Gastrocnemius medialis (tissue), 4 donors: ENCODE measurements around the gene MPV17.

Experiments
- CTCF ChIP-seq, 5 experiments: fragments of 450-650 bp in 3 of 5; fragments of 200-600 bp in 2 of 5; sonication (generic) in 2 of 5; IDR thresholded peaks in 4 of 5; conservative IDR thresholded peaks in 1 of 5; 1 replicate in 4 of 5; 2 replicates in 1 of 5; pipeline ENCODE4 v1.5.1; 2016 to 2019; ENCODE audit warnings: antibody characterized with exemption in 5 of 5, mild to moderate bottlenecking in 3 of 5, moderate library complexity in 3 of 5
- POLR2A ChIP-seq, 2 donors: fragments of 450-650 bp; IDR thresholded peaks; one replicate each; pipeline ENCODE4 v1.6.1; 2017; ENCODE audit warnings: antibody characterized with exemption in 2 of 2, mild to moderate bottlenecking in 2 of 2, moderate library complexity in 2 of 2

- TF ChIP-seq CTCF (IDR thresholded peaks at IDR 0.05 in 4 of 5, conservative IDR thresholded peaks at IDR 0.05 in 1 of 5) (peak in 1 of 5 experiments; percentile 23), POLR2A (IDR thresholded peaks at IDR 0.05) (peak; percentile 89 to 94)
Observed at GRCh38 chr2:27281855-27282559, 40.9 kb downstream of the MPV17 start, which contains the start of gene TRIM54.
